ENCODE measurements around the gene ZBTB11. TPM values are rescaled to one million over a fixed set of nuclear protein-coding genes. Genes with fewer than 3 reads are reported as not detected.
"Not testable (repeated sequence)": the region's sequence is repeated elsewhere in the genome, so short reads cannot be mapped to it uniquely, and the experiment has no call there.

The ZBTB11 gene
- total and polyA plus RNA-seq, 2 experiments from 2014 or later, result 7.3 to 15.8 TPM

- Histone ChIP-seq H3K36me3 (peaks cover 1% of the 10 kb centered on the region), H3K27ac (no peak overlapping the region), H3K27me3 (no peaks in the 10 kb centered on the region), H3K4me1 (ENCODE audit: low read depth) (no peaks in the 10 kb centered on the region), H3K4me3 (no peak overlapping the region), H3K9me3 (ENCODE audit: low read depth) (no peaks in the 10 kb centered on the region)
- no peak for DNase-seq (ENCODE audit: low read depth in 1 of 2, low spot score in 1 of 2)
- TF ChIP-seq, protein P1, sequence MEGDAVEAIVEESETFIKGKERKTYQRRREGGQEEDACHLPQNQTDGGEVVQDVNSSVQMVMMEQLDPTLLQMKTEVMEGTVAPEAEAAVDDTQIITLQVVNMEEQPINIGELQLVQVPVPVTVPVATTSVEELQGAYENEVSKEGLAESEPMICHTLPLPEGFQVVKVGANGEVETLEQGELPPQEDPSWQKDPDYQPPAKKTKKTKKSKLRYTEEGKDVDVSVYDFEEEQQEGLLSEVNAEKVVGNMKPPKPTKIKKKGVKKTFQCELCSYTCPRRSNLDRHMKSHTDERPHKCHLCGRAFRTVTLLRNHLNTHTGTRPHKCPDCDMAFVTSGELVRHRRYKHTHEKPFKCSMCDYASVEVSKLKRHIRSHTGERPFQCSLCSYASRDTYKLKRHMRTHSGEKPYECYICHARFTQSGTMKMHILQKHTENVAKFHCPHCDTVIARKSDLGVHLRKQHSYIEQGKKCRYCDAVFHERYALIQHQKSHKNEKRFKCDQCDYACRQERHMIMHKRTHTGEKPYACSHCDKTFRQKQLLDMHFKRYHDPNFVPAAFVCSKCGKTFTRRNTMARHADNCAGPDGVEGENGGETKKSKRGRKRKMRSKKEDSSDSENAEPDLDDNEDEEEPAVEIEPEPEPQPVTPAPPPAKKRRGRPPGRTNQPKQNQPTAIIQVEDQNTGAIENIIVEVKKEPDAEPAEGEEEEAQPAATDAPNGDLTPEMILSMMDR (IDR thresholded peaks at IDR 0.05; ENCODE audit: low read depth, low read length), result no peak
These were observed 33.7 kb downstream of the ZBTB11 start for GRCh38 chr3:101643009-101643844.

DNA sequence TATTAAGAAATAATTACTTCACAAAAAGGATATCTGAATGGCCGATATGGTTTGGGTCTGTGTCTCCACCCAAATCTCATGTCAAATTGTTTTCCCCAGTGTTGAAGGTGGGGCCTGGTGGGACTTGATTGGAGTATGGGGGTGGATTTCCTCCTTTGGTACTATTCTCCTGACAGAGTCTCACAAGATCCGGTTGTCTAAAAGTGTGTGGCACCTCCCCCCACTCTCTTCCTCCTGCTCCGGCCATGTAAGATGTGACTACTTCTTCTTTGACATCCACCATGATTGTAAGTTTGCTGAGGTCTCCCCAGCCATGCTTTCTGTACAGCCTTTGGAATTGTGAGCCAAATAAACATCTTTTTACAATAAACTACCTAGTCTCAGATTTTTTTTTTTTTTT, 34.5 kb downstream of the ZBTB11 start:
- TF ChIP-seq, protein P1 (IDR thresholded peaks at IDR 0.05; ENCODE audit: low read depth, low read length), result no peak
- Histone ChIP-seq H3K27ac (no peak overlapping the region), H3K9me3 (ENCODE audit: low read depth) (no peaks in the 10 kb centered on the region), H3K27me3 (no peaks in the 10 kb centered on the region), H3K4me1 (ENCODE audit: low read depth) (no peaks in the 10 kb centered on the region), H3K4me3 (no peak overlapping the region), H3K36me3 (no peaks in the 10 kb centered on the region)
- no peak for DNase-seq (ENCODE audit: low read depth in 1 of 2, low spot score in 1 of 2)

DNA sequence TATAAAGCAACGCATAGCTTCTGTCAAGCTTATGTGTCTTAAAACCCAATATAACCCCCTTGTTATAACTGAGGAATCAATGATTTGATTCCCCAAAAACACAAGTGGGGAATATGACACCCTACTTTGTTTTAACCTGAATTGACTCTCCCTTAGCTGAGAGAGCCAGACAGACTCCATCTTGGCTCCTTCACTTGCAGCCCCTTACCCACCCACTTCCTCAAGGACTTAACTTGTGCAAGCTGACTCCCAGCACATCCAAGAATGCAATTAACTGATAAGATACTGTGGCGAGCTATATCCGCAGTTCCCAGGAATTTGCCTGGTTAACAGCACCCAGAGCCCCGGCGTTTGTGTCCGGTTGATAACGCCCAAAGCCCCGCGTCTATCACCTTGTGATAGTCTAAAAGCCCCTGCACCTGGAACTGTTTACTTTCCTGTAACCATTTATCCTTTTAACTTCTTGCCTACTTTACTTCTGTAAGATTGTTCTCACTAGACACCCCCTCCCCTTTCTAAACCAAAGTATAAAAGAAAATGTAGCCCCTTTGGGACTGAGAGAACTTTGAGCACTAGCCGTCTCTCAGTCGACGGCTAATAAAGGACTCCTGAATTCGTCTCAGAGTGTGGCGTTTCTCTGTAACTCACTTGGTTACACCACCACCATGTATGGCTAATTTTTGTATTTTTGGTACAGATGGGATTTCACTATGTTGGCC, 35.4 kb downstream of the ZBTB11 start:
- H3K27ac ChIP-seq; H3K9me3 ChIP-seq (ENCODE audit: low read depth); H3K4me3 ChIP-seq; H3K4me1 ChIP-seq (ENCODE audit: low read depth); H3K36me3 ChIP-seq; H3K27me3 ChIP-seq: not testable (repeated sequence)
- DNase-seq (ENCODE audit: low read depth in 1 of 2, low spot score in 1 of 2), result peak in 1 of 2 donors; percentile 15

- H3K27me3 ChIP-seq, result no peaks in the 10 kb centered on the region
- H3K4me3 ChIP-seq, result no peak overlapping the region
- H3K36me3 ChIP-seq, result no peaks in the 10 kb centered on the region
- TF ChIP-seq, protein P1 (IDR thresholded peaks at IDR 0.05; ENCODE audit: low read depth, low read length), result no peak
- H3K9me3 ChIP-seq (ENCODE audit: low read depth), result no peaks in the 10 kb centered on the region
- H3K27ac ChIP-seq, result no peak overlapping the region
- DNase-seq (ENCODE audit: low read depth in 1 of 2, low spot score in 1 of 2), result no peak
- H3K4me1 ChIP-seq (ENCODE audit: low read depth), result no peaks in the 10 kb centered on the region
These were observed 36.7 kb downstream of the ZBTB11 start for GRCh38 chr3:101640256-101640655.

GRCh38 chr3:101639280-101639963, 37.5 kb downstream of the ZBTB11 start:
- Histone ChIP-seq H3K36me3 (no peaks in the 10 kb centered on the region), H3K4me1 (ENCODE audit: low read depth) (no peaks in the 10 kb centered on the region)
- no peak for DNase-seq (ENCODE audit: low read depth in 1 of 2, low spot score in 1 of 2)

More at GRCh38 chr3:101639280-101639963, 37.5 kb downstream of the ZBTB11 start:
- H3K9me3 ChIP-seq (ENCODE audit: low read depth), result no peaks in the 10 kb centered on the region
- no peak overlapping the region for H3K27ac ChIP-seq
- no peak overlapping the region for H3K4me3 ChIP-seq
- TF ChIP-seq, protein P1 (IDR thresholded peaks at IDR 0.05; ENCODE audit: low read depth, low read length), result no peak
- H3K27me3 ChIP-seq, result no peaks in the 10 kb centered on the region

Data from cardiac muscle cell (in vitro differentiated cells and primary cell).